Adipocyte (in vitro differentiated cells): ENCODE results near the gene AP4M1.
A peak's percentile ranks its signal among the peaks of the same experiment; 100 is the strongest.
"Not testable (repeated sequence)": the region's sequence is repeated elsewhere in the genome, so short reads cannot be mapped to it uniquely, and the experiment has no call there.

Source experiments
- DNase-seq: peaks from one replicate; pipeline ENCODE4 v3.0.0-alpha.2; 2015; ENCODE audit warnings: low read depth
- H3K27me3 ChIP-seq: replicated peaks from 2 replicates; pipeline ENCODE4 v1.7.0; 2013; ENCODE audit warnings: mild to moderate bottlenecking, low read length, moderate library complexity; ENCODE audit not compliant: control insufficient read depth, insufficient read depth
- H3K36me3 ChIP-seq: 2 replicates; pipeline ENCODE4 v1.7.0; 2013; ENCODE audit warnings: low read length, mild to moderate bottlenecking, moderate library complexity; ENCODE audit not compliant: control insufficient read depth, insufficient read depth, severe bottlenecking
- H3K4me1 ChIP-seq: 2 replicates; pipeline ENCODE4 v1.7.0; 2013; ENCODE audit warnings: mild to moderate bottlenecking, low read length, moderate library complexity; ENCODE audit not compliant: control insufficient read depth, insufficient read depth
- H3K4me3 ChIP-seq: 2 replicates; pipeline ENCODE4 v1.7.0; 2013; ENCODE audit warnings: mild to moderate bottlenecking, low read length, moderate library complexity
- H3K9ac ChIP-seq: 2 replicates; pipeline ENCODE4 v1.7.0; 2013; ENCODE audit warnings: mild to moderate bottlenecking, low read length, moderate library complexity
- H3K9me3 ChIP-seq: 2 replicates; pipeline ENCODE4 v1.7.0; 2013; ENCODE audit warnings: mild to moderate bottlenecking, low read length, moderate library complexity; ENCODE audit not compliant: control insufficient read depth

Gene AP4M1

GRCh38 chr7:100126931-100127865 is 25.8 kb downstream of the AP4M1 start, which contains the start of gene MBLAC1:
TSS of gene MBLAC1 (plus strand) at chr7:100126967. CDS start at chr7:100127396, 429 bp downstream.
- peak; percentile 96 for DNase-seq

GRCh38 chr7:100127866-100128636 is 26.6 kb downstream of the AP4M1 start:
- Histone ChIP-seq H3K4me1 (peaks cover 19% of the 10 kb centered on the region), H3K9me3 (no peaks in the 10 kb centered on the region), H3K36me3 (peaks cover 4% of the 10 kb centered on the region), H3K9ac (peak overlapping the region; percentile 98), H3K4me3 (peak overlapping the region; percentile 98), H3K27me3 (no peaks in the 10 kb centered on the region)
- DNase-seq: peak; percentile 24

More at GRCh38 chr7:100126931-100127865, 25.8 kb downstream of the AP4M1 start, which contains the start of gene MBLAC1:
- Histone ChIP-seq H3K36me3 (peaks cover 4% of the 10 kb centered on the region), H3K4me3 (peak within 1 kb of the TSS; percentile 98), H3K27me3 (no peaks in the 10 kb centered on the region), H3K9me3 (no peaks in the 10 kb centered on the region), H3K9ac (peak within 1 kb of the TSS; percentile 98), H3K4me1 (peaks cover 15% of the 10 kb centered on the region)

- H3K4me3 ChIP-seq: no peak overlapping the region
- no peaks in the 10 kb centered on the region for H3K9me3 ChIP-seq
- H3K4me1 ChIP-seq: peaks cover 19% of the 10 kb centered on the region
- DNase-seq: no peak
- H3K9ac ChIP-seq: no peak overlapping the region
- H3K27me3 ChIP-seq: no peaks in the 10 kb centered on the region
- H3K36me3 ChIP-seq: peaks cover 4% of the 10 kb centered on the region
These were observed 27.2 kb downstream of the AP4M1 start for GRCh38 chr7:100128637-100128963.

GRCh38 chr7:100130220-100130607 is 28.8 kb downstream of the AP4M1 start:
- not testable (repeated sequence) for H3K9me3 ChIP-seq, DNase-seq, H3K9ac ChIP-seq, H3K36me3 ChIP-seq, H3K27me3 ChIP-seq, H3K4me3 ChIP-seq
- H3K4me1 ChIP-seq: peaks cover 19% of the 10 kb centered on the region

- Histone ChIP-seq H3K9ac (peak overlapping the region; percentile 42), H3K4me3 (no peak overlapping the region), H3K36me3 (no peaks in the 10 kb centered on the region), H3K4me1 (peaks cover 19% of the 10 kb centered on the region), H3K9me3 (no peaks in the 10 kb centered on the region), H3K27me3 (no peaks in the 10 kb centered on the region)
- peak; percentile 87 for DNase-seq
These were observed 29.4 kb downstream of the AP4M1 start for GRCh38 chr7:100130608-100131453.

GRCh38 chr7:100132126-100132525 is 30.7 kb downstream of the AP4M1 start:
- H3K4me1 ChIP-seq: peaks cover 15% of the 10 kb centered on the region
- H3K9ac ChIP-seq: no peak overlapping the region
- H3K9me3 ChIP-seq: no peaks in the 10 kb centered on the region
- no peaks in the 10 kb centered on the region for H3K36me3 ChIP-seq
- H3K4me3 ChIP-seq: no peak overlapping the region
- H3K27me3 ChIP-seq: no peaks in the 10 kb centered on the region
- DNase-seq: no peak

- Histone ChIP-seq H3K9me3 (no peaks in the 10 kb centered on the region), H3K4me1 (peaks cover 15% of the 10 kb centered on the region), H3K36me3 (no peaks in the 10 kb centered on the region), H3K9ac (peak overlapping the region; percentile 8), H3K4me3 (no peak overlapping the region), H3K27me3 (no peaks in the 10 kb centered on the region)
- DNase-seq: peak; percentile 78
These were observed 31.3 kb downstream of the AP4M1 start for GRCh38 chr7:100132697-100133151.

GRCh38 chr7:100137851-100138760 is 36.7 kb downstream of the AP4M1 start:
- no peaks in the 10 kb centered on the region for H3K9me3 ChIP-seq
- DNase-seq: no peak
- H3K4me1 ChIP-seq: peaks cover 2% of the 10 kb centered on the region
- peaks cover 10% of the 10 kb centered on the region for H3K27me3 ChIP-seq
- H3K4me3 ChIP-seq: no peak overlapping the region
- H3K9ac ChIP-seq: no peak overlapping the region
- H3K36me3 ChIP-seq: no peaks in the 10 kb centered on the region

GRCh38 chr7:100141555-100141949 is 40.1 kb downstream of the AP4M1 start:
- DNase-seq: no peak

GRCh38 chr7:100142461-100142860 is 41.0 kb downstream of the AP4M1 start:
- peaks cover 2% of the 10 kb centered on the region for H3K4me1 ChIP-seq
- no peak overlapping the region for H3K9ac ChIP-seq
- peaks cover 10% of the 10 kb centered on the region for H3K27me3 ChIP-seq
- no peak overlapping the region for H3K4me3 ChIP-seq
- DNase-seq: no peak
- no peaks in the 10 kb centered on the region for H3K9me3 ChIP-seq
- no peaks in the 10 kb centered on the region for H3K36me3 ChIP-seq

More at GRCh38 chr7:100141555-100141949, 40.1 kb downstream of the AP4M1 start:
- Histone ChIP-seq H3K4me3 (no peak overlapping the region), H3K9ac (no peak overlapping the region), H3K4me1 (peaks cover 2% of the 10 kb centered on the region), H3K9me3 (no peaks in the 10 kb centered on the region), H3K27me3 (peaks cover 10% of the 10 kb centered on the region), H3K36me3 (no peaks in the 10 kb centered on the region)
